Left ventricle myocardium inferior (tissue), 1 donor: ENCODE data around the gene IGFBP6. TPM values are rescaled to one million over a fixed set of nuclear protein-coding genes. Genes with fewer than 3 reads are reported as not detected.

Source experiments
- DNase-seq: peaks from one replicate; pipeline ENCODE4 v3.0.0-alpha.2; 2020
- H3K27ac ChIP-seq: fragments of 200-600 bp; replicated peaks from 2 replicates; pipeline ENCODE4 v1.8.0; 2021
- H3K27me3 ChIP-seq: fragments of 200-600 bp; 2 replicates; pipeline ENCODE4 v1.8.0; 2021; ENCODE audit warnings: low read depth
- H3K36me3 ChIP-seq: fragments of 200-600 bp; 2 replicates; pipeline ENCODE4 v1.8.0; 2021
- H3K4me1 ChIP-seq: fragments of 200-600 bp; 2 replicates; pipeline ENCODE4 v1.8.0; 2021
- H3K4me3 ChIP-seq: fragments of 200-600 bp; 2 replicates; pipeline ENCODE4 v1.8.0; 2021; ENCODE audit warnings: mild to moderate bottlenecking, moderate library complexity
- H3K9me3 ChIP-seq: fragments of 200-600 bp; replicated peaks from 2 replicates; pipeline ENCODE4 v1.8.0; 2021
- intact Hi-C: fragments of 100-400 bp; cut with micrococcal nuclease; formaldehyde crosslinking; loops from one replicate; pipeline ENCODE4 v1.11.0; 2022
- total RNA-seq: library from RNA; stranded (reverse); fragmentation: NEBNext Ultra II Directional; extraction: Animal tissue kit (Norgen Biotek cat#: 25700); gene quantifications from one replicate; pipeline ENCODE4 v1.2.1, GENCODE V29; 2021
- TF ChIP-seq, protein P1 (sequence below): fragments of 200-600 bp; IDR thresholded peaks from 2 replicates; pipeline ENCODE4 v1.8.0; 2021; ENCODE audit warnings: antibody characterized with exemption, mild to moderate bottlenecking, borderline replicate concordance
- donor health status: DM: no; HTN: yes; CAD: no; lungs with severe emphysema.

Gene IGFBP6
- total RNA-seq, 1 donor from 2014 or later: 53.0 TPM

DNA sequence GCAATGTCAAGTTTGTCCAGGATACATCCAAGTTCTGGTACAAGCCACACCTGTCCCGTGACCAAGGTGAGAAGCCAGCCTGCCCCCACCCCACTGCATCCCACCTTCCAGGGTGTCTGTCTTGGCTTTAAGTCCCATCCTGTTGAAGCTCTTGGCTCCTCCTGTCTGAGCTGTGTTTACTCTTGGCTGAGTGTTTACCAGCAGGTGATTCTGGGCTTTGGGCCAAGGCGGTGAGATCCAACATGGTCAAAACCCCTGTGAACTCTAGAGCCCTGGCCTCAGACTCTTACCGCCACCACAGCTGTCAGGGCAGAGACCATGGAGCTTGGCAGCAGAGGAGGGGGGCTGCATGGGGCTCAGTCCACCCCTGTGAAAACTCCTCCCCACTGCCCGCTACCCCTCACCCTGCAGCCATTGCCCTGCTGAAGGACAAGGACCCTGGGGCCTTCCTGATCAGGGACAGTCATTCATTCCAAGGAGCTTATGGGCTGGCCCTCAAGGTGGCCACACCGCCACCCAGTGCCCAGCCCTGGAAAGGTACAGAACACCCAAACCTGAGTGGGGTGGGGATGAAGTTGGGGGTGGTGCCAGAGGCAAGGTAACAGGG, 36.0 kb upstream of the IGFBP6 start:
- peak overlapping the region; percentile 7 for H3K4me3 ChIP-seq
- H3K27ac ChIP-seq: peak overlapping the region; percentile 100
- DNase-seq: no peak
- no peaks in the 10 kb centered on the region for H3K9me3 ChIP-seq
- TF ChIP-seq, protein P1, sequence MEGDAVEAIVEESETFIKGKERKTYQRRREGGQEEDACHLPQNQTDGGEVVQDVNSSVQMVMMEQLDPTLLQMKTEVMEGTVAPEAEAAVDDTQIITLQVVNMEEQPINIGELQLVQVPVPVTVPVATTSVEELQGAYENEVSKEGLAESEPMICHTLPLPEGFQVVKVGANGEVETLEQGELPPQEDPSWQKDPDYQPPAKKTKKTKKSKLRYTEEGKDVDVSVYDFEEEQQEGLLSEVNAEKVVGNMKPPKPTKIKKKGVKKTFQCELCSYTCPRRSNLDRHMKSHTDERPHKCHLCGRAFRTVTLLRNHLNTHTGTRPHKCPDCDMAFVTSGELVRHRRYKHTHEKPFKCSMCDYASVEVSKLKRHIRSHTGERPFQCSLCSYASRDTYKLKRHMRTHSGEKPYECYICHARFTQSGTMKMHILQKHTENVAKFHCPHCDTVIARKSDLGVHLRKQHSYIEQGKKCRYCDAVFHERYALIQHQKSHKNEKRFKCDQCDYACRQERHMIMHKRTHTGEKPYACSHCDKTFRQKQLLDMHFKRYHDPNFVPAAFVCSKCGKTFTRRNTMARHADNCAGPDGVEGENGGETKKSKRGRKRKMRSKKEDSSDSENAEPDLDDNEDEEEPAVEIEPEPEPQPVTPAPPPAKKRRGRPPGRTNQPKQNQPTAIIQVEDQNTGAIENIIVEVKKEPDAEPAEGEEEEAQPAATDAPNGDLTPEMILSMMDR: no peak
- H3K4me1 ChIP-seq: peaks cover 99% of the 10 kb centered on the region
- H3K27me3 ChIP-seq: no peaks in the 10 kb centered on the region
- intact Hi-C loops: no loop called here
- peaks cover 84% of the 10 kb centered on the region for H3K36me3 ChIP-seq

DNA sequence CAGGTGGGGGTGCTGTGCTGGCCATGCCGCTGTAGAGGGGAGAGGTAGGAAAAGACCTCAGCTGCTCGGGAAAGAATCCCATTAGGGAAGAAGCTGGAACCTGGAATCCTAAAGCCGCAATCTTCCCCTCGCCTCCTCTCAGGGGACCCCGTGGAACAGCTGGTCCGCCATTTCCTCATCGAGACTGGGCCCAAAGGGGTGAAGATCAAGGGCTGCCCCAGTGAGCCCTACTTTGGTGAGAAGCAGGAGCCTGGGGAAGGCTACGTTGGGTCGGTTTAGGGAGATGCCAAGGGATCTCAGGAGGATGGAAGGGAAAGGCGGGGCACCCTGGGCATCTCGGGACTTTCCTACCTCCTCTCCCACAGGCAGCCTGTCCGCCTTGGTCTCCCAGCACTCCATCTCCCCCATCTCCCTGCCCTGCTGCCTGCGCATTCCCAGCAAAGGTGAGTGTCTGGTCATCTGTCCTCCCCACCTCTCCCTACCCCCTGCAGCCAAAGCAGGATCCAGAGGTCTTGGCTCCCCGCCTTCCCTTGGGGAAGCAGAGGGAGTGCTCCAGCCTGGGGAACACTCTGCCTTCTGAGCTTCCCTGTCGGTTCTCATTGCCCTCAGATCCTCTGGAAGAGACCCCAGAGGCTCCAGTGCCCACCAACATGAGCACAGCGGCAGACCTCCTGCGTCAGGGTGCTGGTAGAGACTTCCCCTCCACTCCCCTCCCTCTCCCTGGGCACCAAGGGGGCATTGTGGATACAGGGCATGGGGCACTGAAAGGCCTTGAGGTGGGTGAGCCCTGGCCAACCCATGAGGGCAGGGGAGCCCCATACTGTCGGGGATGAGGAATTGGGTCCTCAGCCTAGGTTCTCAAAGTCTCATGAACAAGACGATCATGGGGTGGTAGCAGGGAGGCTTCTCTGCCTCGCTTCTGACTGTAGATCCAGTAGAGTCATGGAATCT, 35.2 kb upstream of the IGFBP6 start:
- intact Hi-C loops: no loop called here
- H3K36me3 ChIP-seq: peaks cover 80% of the 10 kb centered on the region
- DNase-seq: no peak
- TF ChIP-seq, protein P1: no peak
- no peaks in the 10 kb centered on the region for H3K27me3 ChIP-seq
- H3K4me1 ChIP-seq: peaks cover 99% of the 10 kb centered on the region
- H3K27ac ChIP-seq: peak overlapping the region; percentile 100
- H3K4me3 ChIP-seq: peak overlapping the region; percentile 7
- no peaks in the 10 kb centered on the region for H3K9me3 ChIP-seq

DNA sequence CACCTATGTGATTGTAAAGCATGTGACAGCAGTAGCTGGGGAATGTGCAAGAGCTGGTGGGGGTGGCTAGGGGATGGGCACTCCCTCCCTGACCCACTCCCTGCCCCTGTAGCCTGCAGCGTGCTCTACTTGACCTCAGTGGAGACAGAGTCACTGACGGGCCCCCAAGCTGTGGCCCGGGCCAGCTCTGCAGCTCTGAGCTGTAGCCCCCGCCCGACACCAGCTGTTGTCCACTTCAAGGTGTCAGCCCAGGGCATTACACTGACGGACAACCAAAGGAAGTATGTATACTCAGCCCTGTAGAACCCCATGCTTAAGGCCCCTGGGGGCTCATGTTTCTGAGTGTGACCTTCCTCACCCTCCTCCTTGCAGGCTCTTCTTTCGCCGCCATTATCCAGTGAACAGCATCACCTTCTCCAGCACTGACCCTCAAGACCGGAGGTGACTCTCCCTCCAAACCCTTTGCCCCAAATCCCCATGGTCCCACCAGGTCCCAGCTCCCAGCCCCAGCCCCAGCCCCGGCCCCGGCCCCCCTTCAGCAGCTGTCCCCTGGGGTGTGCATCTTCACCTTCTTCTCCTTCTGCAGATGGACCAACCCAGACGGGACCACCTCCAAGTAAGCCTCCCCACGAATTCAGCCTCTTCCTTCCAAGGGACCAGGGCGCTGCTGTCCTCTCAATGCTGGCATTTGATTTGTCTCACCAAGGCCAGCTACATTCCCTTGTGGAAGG, 34.3 kb upstream of the IGFBP6 start:
- peaks cover 79% of the 10 kb centered on the region for H3K36me3 ChIP-seq
- peak overlapping the region; percentile 100 for H3K27ac ChIP-seq

DNA sequence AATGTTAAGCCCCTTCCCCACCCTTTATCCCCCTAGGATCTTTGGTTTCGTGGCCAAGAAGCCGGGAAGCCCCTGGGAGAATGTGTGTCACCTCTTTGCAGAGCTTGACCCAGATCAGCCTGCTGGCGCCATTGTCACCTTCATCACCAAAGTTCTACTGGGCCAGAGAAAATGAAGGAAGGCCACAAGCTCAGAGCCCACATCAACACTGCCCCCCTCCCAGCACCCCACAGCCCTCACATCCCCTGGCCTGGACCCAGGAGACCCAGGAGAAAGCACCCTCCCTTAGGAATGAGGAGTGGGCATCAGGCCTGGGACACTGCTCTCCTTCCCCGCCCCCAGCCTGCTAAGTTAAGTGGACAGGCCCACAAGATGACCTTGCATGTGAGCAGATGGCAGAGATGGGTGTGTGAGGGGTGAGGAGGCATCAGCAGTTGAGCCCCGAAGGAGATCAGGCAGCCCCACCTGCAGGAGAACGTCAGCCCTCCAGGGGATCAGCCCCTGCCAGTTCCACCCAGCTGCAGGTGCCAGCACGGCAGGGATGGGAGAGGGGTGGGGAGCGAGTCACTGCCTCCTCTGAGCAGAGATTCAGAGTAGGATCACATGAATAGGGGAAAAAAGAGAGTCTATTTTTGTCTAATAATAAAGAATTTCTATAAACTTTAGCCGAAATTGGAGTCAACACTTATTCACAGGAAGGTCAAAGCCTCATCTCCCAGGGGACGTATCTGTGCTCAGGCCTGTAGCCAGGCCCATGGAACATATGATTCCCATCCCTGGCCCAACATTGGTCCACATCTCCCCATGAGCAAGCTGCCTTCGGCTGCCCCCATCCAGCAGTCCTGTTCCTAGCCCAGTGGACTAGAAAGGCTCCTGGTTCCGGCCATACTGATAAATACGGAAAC, 33.5 kb upstream of the IGFBP6 start:
- intact Hi-C loops: no loop called here
- Histone ChIP-seq H3K4me1 (peaks cover 100% of the 10 kb centered on the region), H3K4me3 (peak overlapping the region; percentile 25)

More for the DNA sequence above, 34.3 kb upstream of the IGFBP6 start:
- Histone ChIP-seq H3K4me1 (peaks cover 99% of the 10 kb centered on the region), H3K27me3 (no peaks in the 10 kb centered on the region), H3K4me3 (no peak overlapping the region), H3K9me3 (no peaks in the 10 kb centered on the region)
- DNase-seq: no peak
- TF ChIP-seq, protein P1: no peak
- intact Hi-C loops: no loop called here

More for the DNA sequence above, 33.5 kb upstream of the IGFBP6 start:
- peak overlapping the region; percentile 100 for H3K27ac ChIP-seq
- H3K36me3 ChIP-seq: peaks cover 73% of the 10 kb centered on the region
- peak; percentile 60 for DNase-seq
- no peaks in the 10 kb centered on the region for H3K9me3 ChIP-seq
- H3K27me3 ChIP-seq: no peaks in the 10 kb centered on the region
- TF ChIP-seq, protein P1: no peak
